Measurements from ENCODE around the gene COL8A2. TPM values are rescaled to one million over a fixed set of nuclear protein-coding genes. Genes with fewer than 3 reads are reported as not detected.

The COL8A2 gene
- total RNA-seq, 1 donor from 2014 or later = 1.6 TPM

GRCh38 chr1:36115200-36115669, 9.8 kb downstream of the COL8A2 start:
- DNase-seq (ENCODE audit: low read depth in 2 of 2) = no peak

- DNase-seq (ENCODE audit: low read depth in 2 of 2) = no peak
These were observed 10.7 kb downstream of the COL8A2 start for GRCh38 chr1:36114371-36114770.

- no peak for DNase-seq (ENCODE audit: low read depth in 2 of 2)
These were observed 12.2 kb downstream of the COL8A2 start for GRCh38 chr1:36112823-36113222.

- no peak for DNase-seq (ENCODE audit: low read depth in 2 of 2)
These were observed 13.9 kb downstream of the COL8A2 start for GRCh38 chr1:36111151-36111550.

- DNase-seq (ENCODE audit: low read depth in 2 of 2) = peak in 1 of 2 donors; percentile 54
These were observed 15.9 kb downstream of the COL8A2 start for GRCh38 chr1:36109041-36109679.

- no peak for DNase-seq (ENCODE audit: low read depth in 2 of 2)
These were observed 16.7 kb downstream of the COL8A2 start for GRCh38 chr1:36108314-36108713.

- no peak for DNase-seq (ENCODE audit: low read depth in 2 of 2)
These were observed 17.6 kb downstream of the COL8A2 start for GRCh38 chr1:36107394-36107793.

- DNase-seq (ENCODE audit: low read depth in 2 of 2) = no peak
These were observed 18.8 kb downstream of the COL8A2 start for GRCh38 chr1:36106269-36106668.

- DNase-seq (ENCODE audit: low read depth in 2 of 2) = no peak
These were observed 23.5 kb downstream of the COL8A2 start for GRCh38 chr1:36101546-36101945.

- no peak for DNase-seq (ENCODE audit: low read depth in 2 of 2)
These were observed 24.6 kb downstream of the COL8A2 start for GRCh38 chr1:36100376-36100775.

GRCh38 chr1:36099681-36100341, 25.2 kb downstream of the COL8A2 start:
- peak; percentile 76 to 82 for DNase-seq (ENCODE audit: low read depth in 2 of 2)

GRCh38 chr1:36098650-36099365, 26.2 kb downstream of the COL8A2 start:
- no peak for DNase-seq (ENCODE audit: low read depth in 2 of 2)

GRCh38 chr1:36097693-36098585, 27.1 kb downstream of the COL8A2 start:
- DNase-seq (ENCODE audit: low read depth in 2 of 2) = no peak

GRCh38 chr1:36096500-36097432, 28.3 kb downstream of the COL8A2 start:
- peak in 1 of 2 donors; percentile 23 for DNase-seq (ENCODE audit: low read depth in 2 of 2)

GRCh38 chr1:36095760-36096405, 29.1 kb downstream of the COL8A2 start:
- peak in 1 of 2 donors; percentile 53 for DNase-seq (ENCODE audit: low read depth in 2 of 2)

- DNase-seq (ENCODE audit: low read depth in 2 of 2) = no peak
These were observed 30.4 kb downstream of the COL8A2 start for GRCh38 chr1:36094621-36095061.

GRCh38 chr1:36093929-36094328, 31.1 kb downstream of the COL8A2 start:
- no peak for DNase-seq (ENCODE audit: low read depth in 2 of 2)

GRCh38 chr1:36093226-36093625, 31.8 kb downstream of the COL8A2 start:
- no peak for DNase-seq (ENCODE audit: low read depth in 2 of 2)

- DNase-seq (ENCODE audit: low read depth in 2 of 2) = no peak
These were observed 32.2 kb downstream of the COL8A2 start for GRCh38 chr1:36092798-36093185.
